NCI-H446 (cell line): Measurements from ENCODE around the gene RIMKLB.
"Not testable (repeated sequence)": the region's sequence is repeated elsewhere in the genome, so short reads cannot be mapped to it uniquely, and the experiment has no call there.

Source experiments
- DNase-seq, 2 experiments: peaks; one replicate each; lab custom pipeline; 2025; lab: John Stamatoyannopoulos, UW

Gene RIMKLB

DNA sequence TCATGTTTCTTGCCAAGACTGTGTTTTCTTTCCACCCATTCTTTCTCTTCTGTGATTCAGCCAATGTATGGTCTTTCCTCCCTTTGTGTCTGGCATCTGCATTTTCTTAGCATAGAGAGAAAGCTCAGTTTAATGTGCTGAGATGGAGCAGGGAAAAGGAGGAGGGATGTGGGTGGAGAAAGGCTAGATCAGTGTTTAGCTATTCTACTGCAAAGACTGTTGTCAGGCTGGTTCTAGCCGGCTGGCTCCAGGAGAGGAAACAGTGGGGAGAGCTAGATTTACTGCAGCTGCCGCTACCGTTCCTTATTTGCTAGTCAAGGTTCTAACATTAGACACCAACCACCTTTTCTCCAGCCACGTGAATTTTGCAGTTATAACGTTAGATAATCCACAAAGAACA lies 5.2 kb upstream of the RIMKLB start:
- DNase-seq, result peak in 1 of 2 experiments; percentile 33

GRCh38 chr12:8695116-8695515 lies 2.7 kb upstream of the RIMKLB start:
- DNase-seq, result no peak

DNA sequence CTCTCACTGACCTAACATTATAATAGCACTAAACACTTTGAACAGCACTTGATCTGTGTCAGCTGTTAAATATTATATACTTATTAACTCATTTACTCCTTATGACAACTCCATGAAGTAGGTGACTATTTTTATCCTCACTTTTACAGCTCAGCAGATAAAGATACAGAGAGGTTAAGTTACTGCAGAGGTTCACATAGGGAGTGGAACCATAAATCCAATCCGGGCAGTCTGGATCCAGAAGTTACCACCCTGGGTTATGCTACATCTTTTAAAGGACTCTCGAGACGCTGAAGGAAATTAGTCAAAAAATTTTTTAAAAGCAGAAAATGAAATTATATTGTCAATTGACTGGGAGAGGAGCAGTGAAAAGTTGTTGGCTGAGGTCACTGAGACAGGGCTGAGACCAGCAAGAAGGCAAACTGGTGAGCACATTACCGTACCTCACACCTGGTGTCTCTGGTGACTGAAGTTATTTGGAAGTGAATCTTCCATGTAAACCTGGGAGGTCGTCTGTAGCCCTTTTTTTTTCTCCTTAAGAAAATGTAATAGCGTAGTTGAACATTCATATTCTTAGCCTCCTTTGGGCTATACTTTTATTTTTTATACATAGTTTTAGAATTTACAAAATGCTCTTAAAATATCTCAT lies 1.2 kb upstream of the RIMKLB start:
- DNase-seq, result no peak

- DNase-seq, result no peak
Measured at GRCh38 chr12:8697120-8697475, 693 bp upstream of the RIMKLB start.

GRCh38 chr12:8698132-8698851 lies 501 bp downstream of the RIMKLB start:
- peak in 1 of 2 experiments; percentile 29 for DNase-seq

DNA sequence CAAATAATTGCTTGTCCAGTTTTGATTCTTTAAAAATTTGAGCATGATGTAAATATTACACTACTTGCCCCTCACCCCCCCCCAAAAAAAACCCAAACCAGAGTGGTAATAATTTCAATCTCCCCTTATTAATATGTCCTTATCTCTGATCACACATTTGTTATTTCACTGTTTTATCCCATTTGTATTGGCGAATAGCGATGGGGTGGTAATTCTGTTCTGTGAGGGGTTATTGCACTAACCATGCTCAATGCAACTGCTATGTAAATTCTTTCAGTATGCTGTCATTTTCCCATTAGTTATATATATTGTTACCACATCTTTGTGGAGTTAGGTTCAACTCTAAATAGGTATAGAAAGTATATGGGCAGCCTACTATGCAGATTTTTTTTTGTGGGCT lies 1.1 kb downstream of the RIMKLB start:
- DNase-seq, result no peak

DNA sequence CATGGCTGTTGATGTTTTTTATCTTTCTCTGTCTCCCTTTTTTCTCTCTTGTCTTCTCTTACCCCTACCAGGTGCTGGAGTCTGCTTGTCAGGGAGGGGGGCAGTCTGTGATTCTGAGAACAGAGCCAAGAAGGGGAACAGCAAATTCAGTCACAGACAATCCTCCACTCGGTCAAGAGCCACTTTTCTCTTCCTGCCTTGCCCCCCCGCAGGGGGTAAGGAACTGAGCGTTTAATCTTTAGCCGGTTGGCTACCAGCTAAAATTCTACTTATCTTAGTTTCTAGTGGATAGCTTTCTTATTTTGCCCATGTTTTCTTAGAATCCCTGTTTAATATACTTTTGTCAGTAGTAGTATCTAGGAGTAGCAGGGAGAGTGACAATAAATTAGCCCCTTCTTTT lies 1.9 kb downstream of the RIMKLB start:
- DNase-seq, result no peak

DNA sequence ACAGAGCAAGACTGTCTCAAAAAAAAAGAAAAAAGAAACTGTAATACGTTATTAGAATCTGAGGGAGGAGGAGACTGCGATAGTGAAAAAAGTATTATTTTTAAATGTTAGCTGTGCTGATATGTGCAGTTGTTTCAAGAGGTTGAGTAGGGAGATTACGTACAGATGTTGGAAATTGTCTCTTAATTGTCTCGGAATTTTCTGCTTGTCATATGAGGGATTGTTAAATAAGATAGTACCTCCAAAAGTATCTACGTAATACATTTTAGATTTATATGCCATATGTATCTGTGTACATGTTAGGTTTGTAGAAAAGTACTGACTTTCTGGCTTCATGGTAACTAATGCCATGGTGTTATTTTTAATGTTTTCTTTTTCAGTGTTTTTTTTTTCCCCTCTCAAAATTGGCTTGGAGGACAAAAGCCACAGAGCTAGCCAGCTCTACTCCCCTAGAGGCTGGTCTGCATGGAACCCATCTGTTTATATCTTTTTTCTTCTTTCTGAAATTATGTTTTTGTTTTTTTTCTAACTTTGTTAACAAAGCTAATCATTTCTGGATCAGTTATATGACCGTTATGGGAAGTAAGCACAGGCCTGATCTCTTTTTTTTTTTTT lies 3.4 kb downstream of the RIMKLB start:
- no peak for DNase-seq

- no peak for DNase-seq
Measured at GRCh38 chr12:8702159-8702558, 4.4 kb downstream of the RIMKLB start.

DNA sequence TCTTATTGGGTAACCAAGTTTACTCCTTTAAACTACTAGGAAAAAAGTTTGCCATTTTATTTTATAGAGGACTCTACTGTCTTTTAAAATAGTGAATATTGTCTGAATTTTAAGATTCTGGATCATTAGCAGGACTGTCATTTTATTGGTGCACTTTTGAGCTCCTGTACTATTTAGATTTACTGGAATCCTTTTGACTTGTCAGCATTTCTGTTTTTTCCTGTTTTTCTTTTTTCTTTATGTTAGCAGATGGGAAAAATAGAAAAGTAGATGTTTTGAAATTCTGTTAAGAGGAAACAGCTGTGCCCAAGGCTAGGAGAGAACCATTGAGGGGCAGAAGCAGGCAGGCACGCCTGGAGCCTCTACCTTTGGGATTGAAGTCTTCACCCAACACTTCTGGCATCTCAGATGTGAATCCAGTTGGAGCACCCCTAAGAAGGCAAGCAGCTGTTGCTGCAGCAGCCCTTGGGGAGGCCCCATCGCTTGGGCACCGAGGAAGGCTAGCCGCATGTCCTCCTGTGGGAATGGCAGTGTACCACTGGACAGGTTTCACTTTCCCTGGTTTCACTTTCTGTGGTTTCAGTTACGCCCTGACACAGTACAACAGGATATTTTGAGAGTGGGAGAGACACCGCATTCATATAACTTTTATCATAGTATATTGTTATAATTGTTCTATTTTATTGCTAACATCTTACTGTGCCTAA lies 11.5 kb downstream of the RIMKLB start:
- no peak for DNase-seq

GRCh38 chr12:8712572-8712971 lies 14.8 kb downstream of the RIMKLB start:
- DNase-seq, result no peak

GRCh38 chr12:8722286-8722800 lies 24.6 kb downstream of the RIMKLB start:
- DNase-seq, result no peak

DNA sequence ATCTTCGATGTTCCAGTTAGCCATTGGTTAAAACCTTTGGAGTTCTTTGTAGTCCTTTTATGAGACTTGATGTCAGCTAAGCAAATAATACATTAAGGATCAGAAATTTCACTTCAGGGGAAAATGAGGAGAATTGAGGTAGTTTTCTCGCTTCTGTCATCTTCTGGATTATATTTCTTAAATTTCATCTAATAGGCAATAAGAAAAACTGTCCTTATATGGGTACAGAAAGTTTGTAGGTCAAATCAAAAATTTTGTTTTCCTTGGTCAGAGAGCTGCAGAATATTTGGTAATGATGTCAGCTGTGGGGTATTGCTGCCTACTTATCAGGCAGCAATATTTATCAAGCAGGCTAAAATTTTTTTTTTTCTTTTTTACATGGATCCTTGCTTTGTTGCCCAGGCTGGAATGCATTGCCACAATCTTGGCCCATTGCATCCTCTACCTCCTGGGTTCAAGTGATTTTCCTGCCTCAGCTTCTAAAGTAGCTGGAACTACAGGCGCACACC lies 37.1 kb downstream of the RIMKLB start:
- DNase-seq, result no peak

DNA sequence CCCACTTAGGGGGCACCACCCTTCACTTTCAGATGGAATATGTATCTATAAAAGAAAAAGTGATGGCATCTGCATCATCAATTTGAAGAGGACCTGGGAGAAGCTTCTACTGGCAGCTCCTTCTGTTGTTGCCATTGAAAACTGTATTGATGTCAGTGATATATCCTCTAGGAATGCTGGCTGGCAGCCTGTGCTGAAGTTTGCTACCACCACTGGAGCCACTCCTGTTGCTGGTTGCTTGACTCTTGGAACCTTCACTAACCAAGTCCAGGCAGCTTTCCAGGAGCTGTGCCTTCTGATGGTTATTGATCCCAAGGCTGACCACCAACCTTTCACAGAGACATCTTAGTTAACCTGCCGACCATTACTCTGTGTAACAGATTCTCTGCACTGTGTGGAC lies 44.7 kb downstream of the RIMKLB start:
- DNase-seq, result peak in 1 of 2 experiments; percentile 4

DNA sequence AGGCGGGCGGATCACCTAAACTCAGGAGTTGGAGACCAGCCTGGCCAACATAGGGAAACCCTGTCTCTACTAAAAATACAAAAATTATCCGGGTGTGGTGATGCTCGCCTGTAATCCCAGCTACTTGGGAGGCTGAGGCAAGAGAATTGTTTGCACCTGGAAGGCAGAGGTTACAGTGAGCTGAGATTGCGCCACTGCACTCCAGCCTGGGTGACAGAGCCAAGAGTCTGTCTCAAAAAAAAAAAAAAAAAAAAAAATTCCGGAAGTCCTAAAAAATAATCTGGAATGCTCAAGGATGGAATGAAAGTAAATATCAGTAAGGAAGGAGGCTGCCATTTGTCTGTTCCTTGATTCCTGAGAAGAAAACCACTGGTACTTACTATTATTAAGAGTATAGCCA lies 45.3 kb downstream of the RIMKLB start:
- DNase-seq, result not testable (repeated sequence)

GRCh38 chr12:8745631-8746030 lies 47.8 kb downstream of the RIMKLB start:
- DNase-seq, result not testable (repeated sequence)

GRCh38 chr12:8746046-8746445 lies 48.3 kb downstream of the RIMKLB start:
- DNase-seq, result no peak

GRCh38 chr12:8760076-8760475 lies 62.3 kb downstream of the RIMKLB start:
- DNase-seq, result not testable (repeated sequence)

DNA sequence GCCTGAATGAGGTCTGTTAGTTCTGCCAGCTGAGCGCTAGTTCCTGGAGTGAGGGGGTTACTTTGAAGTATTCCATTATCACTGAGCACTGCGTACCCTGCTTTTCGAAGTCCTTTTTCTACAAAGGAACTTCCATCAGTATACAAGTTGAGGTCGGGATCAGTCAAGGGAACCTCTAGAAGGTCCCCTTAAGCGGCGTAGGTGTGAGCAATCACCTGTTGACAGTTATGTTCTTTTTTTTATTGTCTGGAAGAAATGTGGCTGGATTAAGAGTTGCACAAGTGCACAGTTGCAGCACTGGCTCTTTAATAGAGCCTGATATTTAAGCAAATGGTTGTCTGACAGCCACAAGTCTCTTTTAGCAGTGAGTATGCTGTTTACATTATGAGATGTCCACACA lies 64.9 kb downstream of the RIMKLB start:
- DNase-seq, result not testable (repeated sequence)

GRCh38 chr12:8766121-8766520 lies 68.3 kb downstream of the RIMKLB start:
- not testable (repeated sequence) for DNase-seq

DNA sequence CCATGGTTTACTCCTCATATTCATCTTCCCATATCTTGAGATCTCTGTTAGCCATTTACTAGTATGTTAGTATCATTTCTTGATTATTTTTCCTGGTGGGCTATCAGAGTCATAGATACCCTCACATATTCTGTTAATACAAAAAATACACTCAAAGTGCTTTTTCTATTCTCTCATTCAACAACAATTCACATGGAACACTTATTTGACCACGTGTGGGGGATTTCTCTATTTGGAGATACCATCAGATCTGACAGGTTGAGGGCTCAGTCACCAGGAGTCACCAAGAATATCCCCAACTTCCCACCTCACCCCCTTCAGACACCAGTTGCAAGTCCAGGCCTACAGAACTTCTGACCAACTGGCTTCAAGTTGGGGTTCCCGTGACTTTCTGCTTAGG lies 72.7 kb downstream of the RIMKLB start:
- no peak for DNase-seq

GRCh38 chr12:8771072-8771471 lies 73.3 kb downstream of the RIMKLB start:
- DNase-seq, result no peak
